Urothelium cell line (cell line): ENCODE data around the gene VWA3A.
"Not testable (repeated sequence)": the region's sequence is repeated elsewhere in the genome, so short reads cannot be mapped to it uniquely, and the experiment has no call there.

Experiments
- DNase-seq: peaks from one replicate; pipeline ENCODE4 v3.0.0; 2011; ENCODE audit warnings: low spot score, mixed read lengths
- FAIRE-seq: peaks from 2 replicates; lab custom pipeline; 2011; peaks lifted over from hg19 to GRCh38; lab: Jason Lieb, UNC

VWA3A gene

DNA sequence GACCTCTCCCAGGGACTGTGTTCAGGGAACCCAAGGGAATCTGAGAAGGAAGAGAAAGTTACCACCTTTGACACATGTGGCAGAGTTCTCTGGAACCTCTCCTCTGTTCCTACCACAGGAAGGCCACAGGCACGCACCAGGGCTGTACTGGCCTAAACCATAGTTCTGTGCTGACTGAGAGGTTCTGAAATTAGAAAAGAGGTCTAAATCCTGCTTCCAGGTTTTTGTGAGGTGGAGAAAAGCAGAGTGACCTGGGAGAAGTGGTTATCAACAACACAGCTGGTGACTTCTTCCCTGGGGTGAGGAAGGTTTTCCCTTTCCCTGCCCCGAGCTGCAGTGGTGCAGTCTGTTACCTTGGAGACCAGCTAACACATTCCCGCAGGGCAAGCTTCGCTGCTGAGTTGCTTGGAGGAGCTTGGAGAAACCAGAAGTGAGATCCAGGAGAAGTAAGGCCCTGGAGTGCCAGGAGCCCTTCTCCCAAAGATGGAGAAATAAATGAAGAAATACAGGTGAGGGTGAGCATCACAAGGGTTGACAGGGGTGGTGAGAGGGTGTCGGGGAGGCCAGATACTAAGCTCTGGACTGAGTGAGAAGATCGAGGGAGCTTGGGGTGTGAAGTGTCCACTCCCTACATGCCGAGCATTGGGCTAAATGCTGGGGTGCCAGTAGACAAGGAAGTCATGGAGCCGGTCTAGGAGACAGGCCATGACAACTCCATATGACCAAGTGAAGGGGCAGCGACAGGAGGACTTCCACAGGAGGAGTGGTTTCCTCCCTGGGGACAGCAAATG lies at the start of gene VWA3A:
Gene VWA3A (plus strand): TSS at position 399 of the 791 bp plus-strand sequence. CDS start 97 bp downstream, at position 496.
- no peak for FAIRE-seq
- no peak for DNase-seq

GRCh38 chr16:22043882-22044281 lies 48.5 kb upstream of the VWA3A start:
- not testable (repeated sequence) for FAIRE-seq, DNase-seq

- not testable (repeated sequence) for FAIRE-seq, DNase-seq
These were observed 46.5 kb upstream of the VWA3A start for GRCh38 chr16:22045888-22046287.

GRCh38 chr16:22050963-22051362 lies 41.4 kb upstream of the VWA3A start:
- DNase-seq = no peak
- FAIRE-seq = no peak

- no peak for DNase-seq
These were observed 39.4 kb upstream of the VWA3A start for GRCh38 chr16:22052980-22053379.

GRCh38 chr16:22053921-22054341 lies 38.4 kb upstream of the VWA3A start:
- DNase-seq = no peak

More at GRCh38 chr16:22052980-22053379, 39.4 kb upstream of the VWA3A start:
- FAIRE-seq = no peak

DNA sequence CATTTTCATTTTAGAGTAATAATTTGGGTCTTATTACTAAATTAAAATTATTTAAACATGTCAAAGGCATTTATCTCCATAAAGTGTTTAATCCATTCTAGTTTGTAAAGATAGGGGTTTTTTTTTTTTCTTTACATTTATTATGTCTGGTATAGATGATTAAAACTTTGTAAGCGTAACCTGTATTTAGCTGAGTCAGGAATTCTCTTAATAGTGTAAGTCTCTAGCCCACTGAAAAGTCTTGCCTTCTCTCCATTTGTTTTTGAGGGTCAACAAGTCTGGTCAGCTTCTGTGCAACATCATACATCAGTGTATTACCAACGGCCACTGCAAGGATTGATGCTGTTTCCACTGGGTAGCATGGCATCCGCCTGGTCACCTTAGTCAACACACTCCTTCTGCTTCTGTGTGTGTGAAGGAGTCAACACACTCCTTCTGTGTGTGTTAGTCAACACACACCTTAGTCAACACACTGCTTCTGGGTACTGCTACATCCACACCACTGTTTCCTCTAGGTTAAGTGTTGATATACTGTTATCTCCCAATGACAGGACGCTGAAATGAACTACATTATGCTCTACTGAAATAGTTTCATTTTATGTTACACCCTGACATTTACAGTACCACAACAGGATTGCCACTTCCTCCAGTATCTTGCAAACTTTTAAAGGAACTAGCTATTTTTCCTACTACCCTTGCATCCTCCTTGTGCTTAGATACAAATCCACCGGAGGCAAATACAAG lies 37.3 kb upstream of the VWA3A start:
- FAIRE-seq = no peak
- no peak for DNase-seq

More at GRCh38 chr16:22053921-22054341, 38.4 kb upstream of the VWA3A start:
- no peak for FAIRE-seq

GRCh38 chr16:22055881-22056280 lies 36.5 kb upstream of the VWA3A start:
- DNase-seq (no peak), FAIRE-seq (no peak)

GRCh38 chr16:22063888-22064467 lies 28.4 kb upstream of the VWA3A start:
- FAIRE-seq (no peak), DNase-seq (no peak)

- no peak for FAIRE-seq
- DNase-seq = no peak
These were observed 27.1 kb upstream of the VWA3A start for GRCh38 chr16:22065252-22065651.

DNA sequence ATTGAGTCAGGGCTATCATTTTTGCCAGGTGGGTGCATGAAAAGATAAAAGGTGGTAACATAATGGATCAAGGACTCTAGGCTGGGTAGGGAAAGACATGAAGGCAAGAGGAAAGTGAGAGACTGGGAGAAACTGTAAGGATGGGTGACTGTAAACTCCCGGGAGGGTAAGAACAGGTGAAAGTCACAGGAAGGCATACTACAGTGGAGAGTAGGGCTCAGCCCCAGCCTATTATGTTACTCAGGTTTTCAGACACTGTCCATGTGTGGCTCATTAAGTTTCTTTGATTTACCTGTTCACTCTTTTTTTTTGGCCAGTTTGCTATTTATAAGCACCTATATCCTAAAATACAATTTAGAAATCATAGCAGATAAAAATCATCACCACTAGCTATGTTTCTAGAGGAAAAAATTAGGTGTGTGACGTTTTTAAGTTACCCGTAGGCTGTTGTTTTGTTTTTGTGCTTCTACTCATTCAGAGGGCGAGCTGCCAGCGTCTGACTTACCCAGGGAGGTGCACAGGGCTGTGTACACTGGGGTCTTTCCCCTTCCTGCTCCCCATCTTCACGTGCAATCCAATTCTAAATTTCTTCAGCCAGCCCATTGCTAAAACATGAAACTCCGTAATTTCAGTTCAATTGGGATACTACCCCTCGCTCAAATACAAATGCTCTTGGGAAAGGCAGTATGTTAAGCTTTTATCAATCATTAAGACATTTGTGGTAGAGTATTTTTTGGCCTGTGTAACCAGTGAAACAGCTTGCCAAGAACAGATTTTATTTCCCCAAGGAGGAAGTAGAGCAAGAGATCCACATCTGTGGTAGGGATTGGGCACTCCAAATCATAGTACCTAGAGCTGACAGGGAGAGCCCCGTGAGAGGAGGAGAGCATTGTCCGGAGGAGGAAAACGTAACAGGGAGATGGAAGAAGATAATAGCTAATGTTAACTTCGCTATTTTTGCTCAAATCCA lies 21.7 kb upstream of the VWA3A start:
- DNase-seq (no peak), FAIRE-seq (no peak)

DNA sequence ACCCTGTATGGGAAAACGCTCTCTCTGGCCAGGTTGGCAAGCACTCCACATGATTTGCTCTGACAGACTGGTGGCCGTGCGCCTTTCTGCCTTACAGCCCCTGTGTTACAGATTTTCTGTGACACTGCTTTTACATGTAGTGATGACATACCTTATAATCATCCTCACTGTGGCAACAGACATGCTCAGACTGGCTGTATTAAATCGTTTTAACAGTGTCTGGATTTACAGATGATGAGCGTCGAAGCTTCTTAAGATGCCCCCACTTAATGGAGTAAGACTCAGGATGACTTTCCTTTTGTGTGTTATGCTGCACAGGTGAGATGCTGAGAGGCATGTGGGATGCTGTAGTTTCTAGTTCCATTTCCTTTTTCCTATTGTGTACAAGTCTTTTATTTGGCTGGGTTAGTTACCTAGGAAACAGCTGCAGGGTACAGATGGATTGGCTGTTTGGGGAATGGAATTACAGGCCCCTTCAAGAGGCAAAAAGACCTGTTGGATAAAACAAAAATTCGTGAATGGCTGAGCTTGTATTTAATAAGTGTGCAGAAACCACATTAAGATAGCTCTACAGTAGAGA lies 20.9 kb upstream of the VWA3A start:
- no peak for FAIRE-seq

GRCh38 chr16:22073350-22073749 lies 19.0 kb upstream of the VWA3A start:
- FAIRE-seq = no peak
- DNase-seq = no peak

More for the DNA sequence above, 20.9 kb upstream of the VWA3A start:
- no peak for DNase-seq

DNA sequence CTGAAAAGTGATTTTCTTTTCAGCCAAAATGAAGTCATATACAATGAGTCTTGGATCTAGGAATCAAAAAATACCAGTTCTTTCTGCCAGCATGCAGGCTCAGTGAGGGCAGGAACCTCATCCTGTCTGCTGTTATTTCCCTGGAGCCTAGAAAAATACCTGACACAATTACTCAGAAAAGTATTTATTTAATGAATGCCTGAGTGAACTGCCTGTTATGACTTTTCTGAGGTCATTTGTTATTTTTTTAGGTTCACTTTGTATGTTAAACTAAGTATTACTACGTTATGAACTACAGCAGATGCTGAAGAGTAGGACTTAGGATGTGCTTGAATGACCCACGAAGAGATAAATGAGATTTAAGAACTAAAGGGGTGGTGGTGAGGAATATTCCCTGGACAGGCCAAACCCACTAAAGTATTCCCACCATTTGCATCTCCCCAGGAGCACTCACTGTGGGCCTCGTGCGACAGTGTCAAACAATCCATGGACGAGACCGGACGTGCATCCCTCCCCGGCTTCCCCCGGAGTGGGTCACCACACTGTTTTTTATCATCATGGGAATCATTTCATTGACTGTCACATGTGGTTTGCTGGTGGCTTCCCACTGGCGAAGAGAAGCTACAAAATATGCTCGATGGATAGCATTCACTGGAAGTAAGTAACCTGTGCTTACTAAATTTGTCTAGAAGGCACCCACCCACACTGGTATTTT lies 17.1 kb upstream of the VWA3A start:
- DNase-seq (no peak), FAIRE-seq (no peak)

GRCh38 chr16:22075776-22076175 lies 16.6 kb upstream of the VWA3A start:
- DNase-seq (no peak), FAIRE-seq (no peak)

GRCh38 chr16:22077700-22078313 lies 14.5 kb upstream of the VWA3A start:
- FAIRE-seq (no peak), DNase-seq (peak; percentile 45)

- FAIRE-seq (no peak), DNase-seq (no peak)
These were observed 13.7 kb upstream of the VWA3A start for GRCh38 chr16:22078656-22079055.

DNA sequence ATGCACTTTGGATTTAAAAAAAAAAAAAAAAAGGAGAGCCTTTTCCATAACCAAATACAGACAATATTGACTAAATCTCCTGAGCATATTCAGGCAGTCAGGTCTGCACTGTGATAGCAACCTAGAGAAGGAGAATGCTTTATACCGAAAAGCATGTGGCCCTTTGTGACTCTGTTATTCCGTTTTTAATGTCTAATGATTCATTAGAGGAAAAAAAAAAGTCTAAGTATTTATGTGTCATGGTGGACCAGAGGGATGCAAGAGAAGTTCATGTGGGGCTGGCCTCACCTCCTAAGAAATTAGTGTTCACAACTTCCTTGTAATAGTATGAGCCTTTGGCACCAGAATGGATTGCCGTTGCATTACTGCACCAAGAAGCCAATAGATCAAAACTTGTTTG lies 11.3 kb upstream of the VWA3A start:
- no peak for DNase-seq
- no peak for FAIRE-seq

- FAIRE-seq (no peak), DNase-seq (no peak)
These were observed 5.9 kb upstream of the VWA3A start for GRCh38 chr16:22086440-22086839.
